HG03196 (cell line): ENCODE measurements around the gene MAZ.
"Not testable (repeated sequence)": the region's sequence is repeated elsewhere in the genome, so short reads cannot be mapped to it uniquely, and the experiment has no call there.

ENCODE experiments used
- ATAC-seq: cut with Tn5 transposase; IDR thresholded peaks from one replicate; pipeline ENCODE4 v1.9.1; 2021; ENCODE audit not compliant: unreplicated experiment

Gene MAZ

GRCh38 chr16:29806099-29806579, at the start of gene MAZ:
Gene MAZ (plus strand): TSS chr16:29806529. CDS start chr16:29806702, 173 bp downstream.
- ATAC-seq: peak; percentile 0

GRCh38 chr16:29756654-29757053, 49.7 kb upstream of the MAZ start:
- ATAC-seq: no peak

GRCh38 chr16:29757086-29757485, 49.2 kb upstream of the MAZ start:
- not testable (repeated sequence) for ATAC-seq

- no peak for ATAC-seq
These were observed 48.3 kb upstream of the MAZ start for GRCh38 chr16:29757950-29758466.

- no peak for ATAC-seq
These were observed 45.6 kb upstream of the MAZ start for GRCh38 chr16:29760567-29761279.

GRCh38 chr16:29761280-29761651, 45.1 kb upstream of the MAZ start:
- not testable (repeated sequence) for ATAC-seq

- no peak for ATAC-seq
These were observed 44.4 kb upstream of the MAZ start for GRCh38 chr16:29761882-29762281.

GRCh38 chr16:29763326-29763725, 43.0 kb upstream of the MAZ start:
- ATAC-seq: no peak

- ATAC-seq: no peak
These were observed 40.9 kb upstream of the MAZ start for GRCh38 chr16:29765167-29766032.

GRCh38 chr16:29766571-29766970, 39.8 kb upstream of the MAZ start:
- no peak for ATAC-seq

GRCh38 chr16:29767062-29767461, 39.3 kb upstream of the MAZ start:
- no peak for ATAC-seq

- ATAC-seq: no peak
These were observed 36.8 kb upstream of the MAZ start for GRCh38 chr16:29769507-29769906.

GRCh38 chr16:29770250-29770929, 35.9 kb upstream of the MAZ start:
- ATAC-seq: no peak

- ATAC-seq: not testable (repeated sequence)
These were observed 34.0 kb upstream of the MAZ start for GRCh38 chr16:29772330-29772729.

GRCh38 chr16:29774730-29775129, 31.6 kb upstream of the MAZ start:
- ATAC-seq: no peak

GRCh38 chr16:29775742-29776408, 30.5 kb upstream of the MAZ start:
- no peak for ATAC-seq

GRCh38 chr16:29777576-29778350, 28.6 kb upstream of the MAZ start, which contains the start of gene ZG16:
Gene ZG16 (plus strand): TSS chr16:29778256. CDS start chr16:29779267, 1,011 bp downstream.
- no peak for ATAC-seq

- no peak for ATAC-seq
These were observed 26.9 kb upstream of the MAZ start for GRCh38 chr16:29779474-29779873.

- not testable (repeated sequence) for ATAC-seq
These were observed 23.0 kb upstream of the MAZ start for GRCh38 chr16:29783094-29783953.
